GM18951 (cell line): Measurements from ENCODE around the gene TNPO1.
A peak's percentile ranks its signal among the peaks of the same experiment; 100 is the strongest.

Source experiments
- POLR2A ChIP-seq: IDR thresholded peaks from 4 replicates; pipeline ENCODE4 v1.6.1; 2011; ENCODE audit warnings: mild to moderate bottlenecking; ENCODE audit not compliant: insufficient read length, insufficient read depth; ENCODE audit errors: extremely low read depth
- in situ Hi-C: fragments of 300-500 bp; cut with MboI; formaldehyde crosslinking; loops from one replicate; pipeline ENCODE4 v1.12.0; 2022; ENCODE audit warnings: low sequenced_read_pairs, mixed read lengths, inconsistent platforms; ENCODE audit not compliant: unreplicated experiment

TNPO1 gene

DNA sequence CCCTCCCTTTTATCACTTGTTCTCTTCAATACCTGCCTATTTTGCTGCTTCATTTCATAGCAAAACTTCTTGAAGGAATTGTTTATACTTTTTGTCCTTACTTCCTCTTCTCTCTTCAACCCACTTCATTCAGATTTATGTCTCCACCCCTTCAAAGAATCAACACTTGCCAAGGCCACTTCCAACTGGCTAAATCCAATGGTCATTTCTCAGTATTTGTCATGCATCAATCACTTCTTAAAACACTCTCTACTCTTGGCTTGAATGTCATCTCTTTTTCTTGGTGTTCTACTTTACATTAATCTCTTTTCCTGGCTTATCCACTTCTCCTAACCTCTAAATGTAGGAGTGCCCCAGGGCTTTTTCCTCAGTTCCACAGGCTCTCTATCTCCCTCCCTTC, 131.0 kb downstream of the TNPO1 start:
- TF ChIP-seq POLR2A: no peak
- in situ Hi-C loops: no loop called here

DNA sequence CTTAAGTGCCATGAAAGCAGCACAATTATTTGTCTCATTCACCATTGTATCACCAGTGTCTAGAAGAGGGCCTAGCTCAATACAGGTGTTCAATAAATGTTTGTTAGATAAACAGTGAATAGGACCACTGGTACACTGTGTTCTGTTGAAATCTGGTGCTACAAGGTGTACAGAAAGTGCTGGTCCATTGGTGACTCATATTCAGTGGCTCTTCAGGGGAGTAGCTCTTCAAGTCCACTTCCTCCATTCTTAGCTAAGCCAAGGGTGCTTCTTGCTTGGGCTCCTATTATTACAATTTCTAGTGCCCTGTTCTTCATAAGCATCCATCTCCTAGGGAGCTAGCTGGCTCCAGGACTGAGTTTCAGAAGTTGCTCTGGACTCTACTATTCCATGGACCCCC, 133.0 kb downstream of the TNPO1 start:
- TF ChIP-seq POLR2A: no peak
- in situ Hi-C loops: no loop called here

DNA sequence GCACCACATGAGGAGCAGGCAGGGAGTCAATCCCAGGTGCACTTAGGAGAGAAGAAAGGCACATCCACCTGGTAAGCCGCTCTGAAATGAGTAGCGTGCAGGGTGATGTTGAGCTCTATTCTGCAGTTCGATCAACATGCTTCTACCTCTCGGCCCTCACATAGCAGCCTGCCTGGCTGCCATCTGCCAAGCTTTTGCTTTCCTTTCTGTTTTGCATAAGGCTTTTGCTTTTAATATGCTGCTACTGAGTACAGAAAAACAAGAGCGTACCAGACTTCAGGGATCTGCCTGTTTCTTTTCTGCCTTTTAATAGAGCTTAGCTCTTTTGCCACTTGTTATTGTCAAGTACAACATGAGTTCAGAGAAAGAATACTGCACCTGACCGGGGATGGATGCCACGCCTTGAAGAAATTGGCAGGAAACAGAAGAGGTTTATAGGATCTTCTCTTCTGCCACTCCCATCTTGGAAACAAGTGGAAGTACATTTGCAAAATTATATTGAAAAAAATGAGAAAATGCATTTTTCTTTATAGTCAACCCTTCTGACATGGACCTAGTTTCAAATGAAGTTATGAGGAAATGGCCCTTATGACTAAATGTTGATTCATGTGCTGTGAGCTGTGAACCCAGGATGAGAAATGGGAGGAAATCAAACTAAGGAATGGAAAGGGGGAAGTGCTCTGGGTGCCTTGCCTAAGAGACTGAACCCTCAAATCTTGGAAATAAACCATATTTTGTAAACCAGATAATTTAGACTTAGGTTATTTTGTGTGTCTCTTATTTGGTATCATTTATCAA, 135.4 kb downstream of the TNPO1 start:
- TF ChIP-seq POLR2A: no peak
- in situ Hi-C loops: no loop called here

DNA sequence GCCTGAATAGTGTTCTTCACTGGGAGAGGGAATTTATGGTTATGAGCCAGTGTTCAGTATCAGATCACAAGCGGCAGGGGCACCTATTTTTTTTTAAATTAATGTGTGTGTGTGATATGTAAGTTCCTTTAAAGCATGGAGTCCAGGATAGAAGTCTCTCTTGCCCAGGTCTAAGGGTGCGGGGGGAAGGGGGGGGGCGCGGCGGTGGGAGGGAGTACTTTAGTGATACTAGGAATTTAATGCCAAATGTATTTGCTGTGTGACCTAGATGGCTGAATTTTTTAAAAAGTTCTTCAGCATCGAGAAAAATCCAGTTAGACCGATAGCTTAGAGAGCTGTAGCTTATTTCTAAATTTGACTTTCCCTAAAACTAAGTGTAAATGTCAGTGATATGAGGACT, 137.9 kb downstream of the TNPO1 start:
- in situ Hi-C loops: no loop called here
- no peak for TF ChIP-seq POLR2A

DNA sequence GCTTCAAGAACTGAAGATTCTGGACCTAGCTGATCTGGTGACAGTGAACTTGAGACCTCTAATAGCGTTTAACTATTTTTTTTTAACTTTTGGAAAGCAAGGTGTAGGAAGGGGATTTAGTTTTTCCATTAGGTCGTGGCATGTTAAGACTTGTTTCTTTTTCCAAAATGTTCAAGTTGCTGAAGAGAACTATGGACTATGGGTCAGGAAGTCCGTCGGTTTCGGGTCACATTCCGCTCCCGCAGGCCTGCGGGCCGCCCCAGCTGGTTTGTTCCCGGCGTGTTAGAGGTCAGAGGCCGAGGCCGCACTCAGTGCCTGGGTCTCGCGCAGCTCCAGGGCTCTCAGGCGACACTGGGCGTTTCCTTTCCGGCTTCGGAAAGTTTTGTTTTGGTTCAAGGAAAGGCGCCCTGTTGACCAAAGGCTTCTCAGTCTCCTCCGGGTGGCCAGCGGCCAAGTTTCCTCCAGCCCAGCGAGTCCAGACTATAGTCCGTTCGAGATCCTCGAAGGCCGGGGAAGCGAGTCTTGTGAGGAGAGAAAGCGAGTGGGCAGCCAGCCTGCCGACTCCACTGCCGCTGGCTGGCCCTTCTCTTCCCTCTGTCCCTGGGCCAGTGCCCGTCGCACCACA, 138.8 kb downstream of the TNPO1 start:
- TF ChIP-seq POLR2A: no peak
- in situ Hi-C loops: no loop called here

DNA sequence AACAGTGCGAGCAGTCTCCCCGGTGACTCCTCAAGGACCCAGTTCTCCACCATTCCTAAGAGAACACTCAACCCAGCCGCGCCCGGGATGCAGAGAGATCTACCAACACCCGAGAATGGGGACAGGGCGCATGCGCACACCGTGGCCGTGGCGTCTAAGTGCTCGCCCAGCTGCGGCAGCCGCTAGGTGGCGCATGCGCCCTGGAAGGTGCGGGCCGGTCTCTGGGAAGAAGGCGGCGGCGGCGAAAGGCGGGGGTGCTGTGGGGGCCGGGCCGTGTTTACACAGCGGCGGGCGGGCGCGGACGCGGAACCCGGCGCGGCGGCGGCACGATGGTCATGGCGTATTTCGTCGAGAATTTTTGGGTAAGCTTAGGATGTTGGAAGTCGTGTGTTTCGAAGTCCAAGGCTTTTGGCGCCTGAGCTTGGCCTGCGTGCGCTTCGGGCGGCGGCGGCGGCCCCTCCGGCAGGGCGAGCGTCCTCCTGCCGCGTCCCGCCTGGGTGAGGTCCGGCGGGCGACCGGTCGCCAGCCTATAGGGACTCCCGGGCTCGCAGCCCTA, 139.4 kb downstream of the TNPO1 start, which contains the start of gene FCHO2:
Gene FCHO2 (plus strand): TSS at position 274 of the 556 bp plus-strand sequence. CDS start 56 bp downstream, at position 330.
- peak; percentile 43 for TF ChIP-seq POLR2A
- in situ Hi-C loops: no loop called here

DNA sequence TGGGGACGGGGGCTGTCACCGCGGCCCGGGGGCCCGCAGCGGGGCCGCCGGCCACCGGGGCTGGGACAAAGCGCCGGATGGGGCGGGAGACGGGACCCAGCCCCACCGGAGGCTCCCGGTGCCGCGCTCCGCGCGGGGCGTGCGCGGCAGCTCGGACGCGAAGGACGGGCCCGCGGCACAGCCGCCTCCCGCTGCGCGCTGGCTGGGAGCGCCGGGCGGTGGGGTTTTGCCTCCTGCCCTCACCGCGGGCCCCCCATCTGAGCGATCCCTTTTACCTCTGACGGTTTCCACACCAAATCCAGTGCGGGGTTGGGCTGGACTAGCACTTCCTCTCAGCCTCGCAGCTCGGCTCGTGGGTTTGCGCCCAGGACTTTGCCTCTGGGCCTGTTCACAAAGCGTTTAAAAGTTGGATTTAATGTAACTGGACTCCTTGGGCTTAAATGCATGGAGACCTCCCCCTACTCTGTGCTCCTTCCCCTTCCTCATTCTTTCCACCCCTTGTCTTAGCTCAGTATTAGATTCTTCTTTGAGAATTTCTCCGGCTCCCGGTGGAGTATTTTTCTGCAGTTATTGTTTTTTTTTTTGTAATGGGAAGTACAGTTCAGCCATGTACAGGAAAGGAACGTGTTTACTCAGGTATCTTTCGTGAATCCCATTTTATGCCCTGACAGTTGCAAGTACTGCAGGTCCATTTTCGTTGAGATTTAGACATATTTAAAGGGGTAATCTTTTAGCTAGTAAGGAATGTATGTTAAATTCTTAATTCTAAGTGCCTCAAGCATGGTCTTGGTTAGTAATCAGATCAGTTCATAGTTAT, 140.1 kb downstream of the TNPO1 start:
- TF ChIP-seq POLR2A: no peak
- in situ Hi-C loops: no loop called here

DNA sequence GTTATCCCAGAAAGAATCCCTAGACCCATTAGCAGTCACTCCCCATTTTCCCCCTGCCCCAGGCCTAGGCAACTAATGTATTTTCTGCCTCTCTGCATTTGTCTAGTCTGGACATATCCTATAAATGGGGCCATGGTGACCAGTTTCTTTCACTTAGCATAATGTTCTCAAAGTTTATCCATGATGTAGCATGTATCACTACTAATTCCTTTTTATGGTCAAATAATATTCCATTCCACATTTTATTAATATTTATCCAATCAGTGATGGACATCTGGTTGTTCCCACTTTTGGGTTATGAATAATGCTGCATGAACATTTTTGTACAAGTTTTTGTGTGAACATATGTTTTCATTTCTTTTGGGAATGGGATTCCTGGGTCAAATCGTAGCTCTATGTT, 140.9 kb downstream of the TNPO1 start:
- in situ Hi-C loops: no loop called here
- TF ChIP-seq POLR2A: no peak

DNA sequence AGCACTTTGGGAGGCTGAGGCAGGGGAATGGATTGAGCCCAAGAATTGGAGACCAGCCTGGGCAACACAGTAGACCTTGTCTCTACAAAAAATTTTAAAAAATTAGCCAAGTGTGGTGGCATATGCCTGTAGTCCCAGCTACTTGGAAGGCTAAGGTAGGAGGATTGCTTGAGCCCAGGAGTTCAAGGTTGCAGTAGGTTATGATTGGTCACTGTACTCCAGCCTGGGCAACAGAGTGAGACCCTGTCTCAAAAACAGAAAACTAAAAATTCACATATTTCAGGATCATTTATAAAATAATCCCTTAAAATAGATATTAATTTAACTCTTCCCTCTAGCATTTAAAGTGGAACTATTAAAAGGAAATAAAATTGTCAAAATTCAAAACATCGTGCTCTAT, 142.8 kb downstream of the TNPO1 start:
- TF ChIP-seq POLR2A: no peak
- in situ Hi-C loops: no loop called here
